ENCODE data around the gene RBPMS2. TPM values are rescaled to one million over a fixed set of nuclear protein-coding genes. Genes with fewer than 3 reads are reported as not detected.

RBPMS2 gene
- total and polyA plus RNA-seq, 2 donors (not counting 3 experiments of a cell fraction or from before 2014, with no cell fraction given), result 2.3 to 7.8 TPM

DNA sequence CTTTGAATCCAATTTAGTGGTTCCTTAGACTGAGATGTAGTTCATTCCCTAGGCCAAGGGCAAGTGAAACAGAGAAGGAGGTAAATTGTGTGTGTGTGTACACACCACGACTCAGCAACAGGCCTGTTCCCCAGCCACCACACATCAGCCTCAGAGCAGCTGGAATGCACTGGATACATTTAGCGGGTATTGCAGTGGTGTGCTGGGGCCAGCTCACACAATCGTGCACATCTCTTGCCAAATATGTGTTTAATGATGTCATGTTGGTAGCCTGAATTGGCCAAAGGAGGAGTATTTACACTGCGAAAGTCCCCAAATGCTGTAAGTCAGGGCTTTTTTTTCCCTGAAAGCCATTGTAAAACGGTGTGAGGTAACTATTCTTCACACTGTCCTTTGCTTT lies 82.3 kb downstream of the RBPMS2 start:
- no peak overlapping the region for H3K4me2 ChIP-seq (ENCODE audit: insufficient read depth, low read length)
- H3K27ac ChIP-seq (ENCODE audit: insufficient read depth, low read depth, low read length), result no peak overlapping the region
- no peaks in the 10 kb centered on the region for H3K27me3 ChIP-seq (ENCODE audit: control insufficient read depth in 2 of 2, insufficient read depth in 2 of 2, low read length in 2 of 2)
- peaks cover 2% of the 10 kb centered on the region for H4K20me1 ChIP-seq (replicated peaks; ENCODE audit: control insufficient read depth, extremely low read depth, insufficient read depth, low read length)
- FAIRE-seq (no peak), DNase-seq (ENCODE audit: low read depth, low spot score) (no peak)
- no peaks in the 10 kb centered on the region for H3K9me3 ChIP-seq (replicated peaks; ENCODE audit: control insufficient read depth, insufficient read depth, low read length)
- peaks cover 27% of the 10 kb centered on the region for H3K79me2 ChIP-seq (ENCODE audit: control insufficient read depth, insufficient read depth, low read length)
- intact Hi-C loops (cut with micrococcal nuclease), result no loop called here
- H2AFZ ChIP-seq (ENCODE audit: low read depth, low read length), result no peak overlapping the region
- no peak overlapping the region for H3K9ac ChIP-seq (replicated peaks; ENCODE audit: extremely low read depth, insufficient read depth, low read length)
- no peaks in the 10 kb centered on the region for H3K9me1 ChIP-seq (replicated peaks; ENCODE audit: control insufficient read depth, extremely low read depth, insufficient read depth, low read length)
- TF ChIP-seq JUN (IDR thresholded peaks at IDR 0.05; ENCODE audit: borderline replicate concordance, insufficient read depth, insufficient read length, low read depth) (no peak), MYC (IDR thresholded peaks at IDR 0.05; ENCODE audit: low read depth, low read length) (no peak), FOS (IDR thresholded peaks at IDR 0.05; ENCODE audit: borderline replicate concordance, insufficient read depth, low read length) (no peak), EZH2 (IDR thresholded peaks at IDR 0.05; ENCODE audit: borderline replicate concordance, low read depth, low read length, severe bottlenecking) (no peak), POLR2A (IDR thresholded peaks at IDR 0.05; ENCODE audit: low read depth, low read length) (no peak)
- TF ChIP-seq, protein P1, sequence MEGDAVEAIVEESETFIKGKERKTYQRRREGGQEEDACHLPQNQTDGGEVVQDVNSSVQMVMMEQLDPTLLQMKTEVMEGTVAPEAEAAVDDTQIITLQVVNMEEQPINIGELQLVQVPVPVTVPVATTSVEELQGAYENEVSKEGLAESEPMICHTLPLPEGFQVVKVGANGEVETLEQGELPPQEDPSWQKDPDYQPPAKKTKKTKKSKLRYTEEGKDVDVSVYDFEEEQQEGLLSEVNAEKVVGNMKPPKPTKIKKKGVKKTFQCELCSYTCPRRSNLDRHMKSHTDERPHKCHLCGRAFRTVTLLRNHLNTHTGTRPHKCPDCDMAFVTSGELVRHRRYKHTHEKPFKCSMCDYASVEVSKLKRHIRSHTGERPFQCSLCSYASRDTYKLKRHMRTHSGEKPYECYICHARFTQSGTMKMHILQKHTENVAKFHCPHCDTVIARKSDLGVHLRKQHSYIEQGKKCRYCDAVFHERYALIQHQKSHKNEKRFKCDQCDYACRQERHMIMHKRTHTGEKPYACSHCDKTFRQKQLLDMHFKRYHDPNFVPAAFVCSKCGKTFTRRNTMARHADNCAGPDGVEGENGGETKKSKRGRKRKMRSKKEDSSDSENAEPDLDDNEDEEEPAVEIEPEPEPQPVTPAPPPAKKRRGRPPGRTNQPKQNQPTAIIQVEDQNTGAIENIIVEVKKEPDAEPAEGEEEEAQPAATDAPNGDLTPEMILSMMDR (IDR thresholded peaks at IDR 0.05; ENCODE audit: extremely low read depth in 1 of 2, insufficient read depth in 1 of 2, low read depth in 1 of 2, low read length in 2 of 2), result no peak
- TF ChIP-seq, protein P2, sequence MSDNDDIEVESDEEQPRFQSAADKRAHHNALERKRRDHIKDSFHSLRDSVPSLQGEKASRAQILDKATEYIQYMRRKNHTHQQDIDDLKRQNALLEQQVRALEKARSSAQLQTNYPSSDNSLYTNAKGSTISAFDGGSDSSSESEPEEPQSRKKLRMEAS (IDR thresholded peaks at IDR 0.05; ENCODE audit: insufficient read depth, insufficient read length), result no peak
- BruUV-seq (replicated peaks), result no TSS peak
- no peak overlapping the region for H3K4me3 ChIP-seq (replicated peaks in 1 of 3; ENCODE audit: insufficient read depth in 1 of 3, low read depth in 1 of 3, low read length in 3 of 3)
- ChIA-PET CTCF (interaction anchor here (1.3 to 6.2 kb wide), 2 partner anchors 15 to 35 kb away, joined by 4 to 64 read pairs; no protein-coding TSS in a partner anchor), POLR2A (no interaction called here)
- peaks cover 12 to 39% of the 10 kb centered on the region in 2 experiments for H3K36me3 ChIP-seq (ENCODE audit: control insufficient read depth in 2 of 2, extremely low read depth in 1 of 2, insufficient read depth in 2 of 2, low read length in 2 of 2)
- dilution Hi-C loops (cut with MboI; ENCODE audit: extremely low pct_ligation_motif_present, low sequenced_read_pairs), result no loop called here
- no peaks in the 10 kb centered on the region for H3K4me1 ChIP-seq (ENCODE audit: control insufficient read depth, extremely low read depth, insufficient read depth, low read length)

Data from endothelial cell of umbilical vein (primary cell).